H1 (cell line): ENCODE measurements around the gene ELFN2. TPM values are rescaled to one million over a fixed set of nuclear protein-coding genes. Genes with fewer than 3 reads are reported as not detected.

Experiments
- CTCF ChIA-PET: fragments of 300-600 bp; sonication (Branson Sonifier 250); formaldehyde crosslinking; loops from one replicate; lab custom pipeline; 2021; ENCODE audit not compliant: partially characterized antibody; lab: Charles Lee
- POLR2A ChIA-PET: fragments of 300-600 bp; sonication (Branson Sonifier 250); formaldehyde crosslinking; loops from one replicate; lab custom pipeline; 2021; ENCODE audit warnings: inconsistent platforms; ENCODE audit not compliant: partially characterized antibody; lab: Charles Lee
- DNase-seq, 2 experiments: peaks; one replicate each; pipeline versions ENCODE4 v3.0.0 to v3.0.0-alpha.2; 2010 to 2022; ENCODE audit warnings: low spot score in 2 of 2, low read depth in 1 of 2, mixed read lengths in 1 of 2
- FAIRE-seq: peaks from 2 replicates; lab custom pipeline; 2011; peaks lifted over from hg19 to GRCh38; lab: Jason Lieb, UNC
- H2AFZ ChIP-seq: 2 replicates; pipeline ENCODE4 v1.8.1; 2012; ENCODE audit warnings: low read length, inconsistent platforms
- H2AK5ac ChIP-seq: 2 replicates; pipeline ENCODE4 v1.6.1; 2013; ENCODE audit warnings: low read depth, low read length
- H2BK120ac ChIP-seq: replicated peaks from 2 replicates; pipeline ENCODE3; 2013; ENCODE audit warnings: low read depth, low read length, inconsistent platforms
- H2BK12ac ChIP-seq: 2 replicates; pipeline ENCODE4 v1.6.1; 2013; ENCODE audit warnings: low read depth, low read length
- H2BK15ac ChIP-seq: 2 replicates; pipeline ENCODE4 v1.6.1; 2013; ENCODE audit warnings: low read length
- H2BK20ac ChIP-seq: 2 replicates; pipeline ENCODE4 v1.6.1; 2013; ENCODE audit warnings: low read length
- H2BK5ac ChIP-seq: 2 replicates; pipeline ENCODE4 v1.6.1; 2013; ENCODE audit warnings: low read depth, low read length
- H3K14ac ChIP-seq: 2 replicates; pipeline ENCODE4 v1.6.1; 2013; ENCODE audit warnings: inconsistent platforms; ENCODE audit not compliant: insufficient read length
- H3K18ac ChIP-seq: 2 replicates; pipeline ENCODE4 v1.6.1; 2013; ENCODE audit warnings: low read length; ENCODE audit errors: extremely low read depth
- H3K23ac ChIP-seq: 2 replicates; pipeline ENCODE4 v1.6.1; 2013; ENCODE audit warnings: inconsistent platforms; ENCODE audit not compliant: insufficient read length
- H3K23me2 ChIP-seq: 2 replicates; pipeline ENCODE4 v1.6.1; 2013; ENCODE audit warnings: low read depth, low read length
- H3K27ac ChIP-seq: 2 replicates; pipeline ENCODE4 v1.6.1; 2011; ENCODE audit warnings: low read depth, low read length, inconsistent platforms
- H3K27me3 ChIP-seq, 4 experiments: replicated peaks in 1 of 4; 1 replicate in 1 of 4; 2 replicates in 3 of 4; pipeline versions ENCODE4 v1.6.1 to v1.8.1; 2011 to 2013; ENCODE audit warnings: low read length in 3 of 4, mild to moderate bottlenecking in 3 of 4, inconsistent platforms in 2 of 4, mixed read lengths in 2 of 4, moderate library complexity in 1 of 4; ENCODE audit not compliant: control insufficient read depth in 3 of 4, insufficient read depth in 3 of 4; ENCODE audit errors: extremely low read depth in 1 of 4
- H3K36me3 ChIP-seq, 4 experiments: 2 replicates each; pipeline versions ENCODE4 v1.6.1 to v1.8.1; 2011 to 2013; ENCODE audit warnings: mild to moderate bottlenecking in 4 of 4, low read length in 3 of 4, moderate library complexity in 2 of 4, control low read depth in 1 of 4, inconsistent platforms in 1 of 4; ENCODE audit not compliant: insufficient read depth in 4 of 4, control insufficient read depth in 2 of 4
- H3K4ac ChIP-seq: replicated peaks from 2 replicates; pipeline ENCODE3; 2013; ENCODE audit warnings: low read length, low read depth, mixed read lengths, inconsistent platforms; ENCODE audit not compliant: insufficient read length
- H3K4me1 ChIP-seq, 4 experiments: replicated peaks in 1 of 4; 1 replicate in 1 of 4; 2 replicates in 3 of 4; pipeline versions ENCODE4 v1.6.1 to v1.8.1; 2011 to 2013; ENCODE audit warnings: low read length in 3 of 4, inconsistent platforms in 2 of 4, mixed read lengths in 1 of 4; ENCODE audit not compliant: insufficient read depth in 4 of 4, control insufficient read depth in 3 of 4
- H3K4me2 ChIP-seq, 2 experiments: 2 replicates each; pipeline versions ENCODE4 v1.6.1 to v1.8.1; 2011 to 2013; ENCODE audit warnings: low read depth in 2 of 2, low read length in 2 of 2, control low read depth in 1 of 2, inconsistent platforms in 1 of 2, mild to moderate bottlenecking in 1 of 2; ENCODE audit not compliant: insufficient read depth in 1 of 2
- H3K4me3 ChIP-seq, 4 experiments: fragments of 200-600, 300-600 bp in 1 of 4; sonication (generic), shearing (Covaris generic), sonication (Bioruptor Twin) in 1 of 4; 2 replicates each; pipeline versions ENCODE4 v1.5.1 to v1.8.1; 2011 to 2016; ENCODE audit warnings: low read length in 4 of 4, low read depth in 3 of 4, control low read depth in 2 of 4, inconsistent platforms in 2 of 4, mild to moderate bottlenecking in 2 of 4, mixed read lengths in 1 of 4, moderate library complexity in 1 of 4; ENCODE audit not compliant: insufficient read depth in 2 of 4; ENCODE audit errors: extremely low read depth in 1 of 4
- H3K56ac ChIP-seq: replicated peaks from 2 replicates; pipeline ENCODE3; 2013; ENCODE audit warnings: low read depth, mild to moderate bottlenecking, mixed read lengths, low read length, inconsistent platforms; ENCODE audit not compliant: insufficient read length
- H3K79me1 ChIP-seq: 2 replicates; pipeline ENCODE4 v1.6.1; 2013; ENCODE audit warnings: low read depth, low read length, control low read depth
- H3K79me2 ChIP-seq, 2 experiments: 2 replicates each; pipeline versions ENCODE4 v1.6.1 to v1.8.1; 2012 to 2013; ENCODE audit warnings: low read length in 2 of 2, mild to moderate bottlenecking in 2 of 2, inconsistent platforms in 1 of 2; ENCODE audit not compliant: insufficient read depth in 2 of 2, control insufficient read depth in 1 of 2
- H3K9ac ChIP-seq, 4 experiments: replicated peaks in 1 of 4; 1 replicate in 1 of 4; 2 replicates in 3 of 4; pipeline versions ENCODE4 v1.6.1 to v1.8.1; 2011 to 2013; ENCODE audit warnings: low read depth in 3 of 4, low read length in 3 of 4, control low read depth in 2 of 4, mild to moderate bottlenecking in 2 of 4, moderate library complexity in 2 of 4, inconsistent platforms in 1 of 4; ENCODE audit errors: extremely low read depth in 1 of 4
- H3K9me3 ChIP-seq, 2 experiments: 2 replicates each; pipeline versions ENCODE4 v1.6.1 to v1.8.1; 2012 to 2013; ENCODE audit warnings: mild to moderate bottlenecking in 2 of 2, moderate library complexity in 2 of 2, control low read depth in 1 of 2, inconsistent platforms in 1 of 2, low read depth in 1 of 2, low read length in 1 of 2, mixed read lengths in 1 of 2; ENCODE audit not compliant: insufficient read depth in 2 of 2
- H4K20me1 ChIP-seq, 2 experiments: replicated peaks in 1 of 2; 2 replicates each; pipeline versions ENCODE3 to v1.8.1; 2011 to 2013; ENCODE audit warnings: inconsistent platforms in 2 of 2, low read length in 2 of 2, mild to moderate bottlenecking in 1 of 2; ENCODE audit not compliant: insufficient read depth in 2 of 2, control insufficient read depth in 1 of 2
- H4K5ac ChIP-seq: 2 replicates; pipeline ENCODE4 v1.6.1; 2013; ENCODE audit warnings: low read length, low read depth, mixed read lengths, inconsistent platforms; ENCODE audit not compliant: insufficient read length
- H4K8ac ChIP-seq: 2 replicates; pipeline ENCODE4 v1.8.0; 2013; ENCODE audit warnings: mild to moderate bottlenecking, moderate library complexity, low read length, inconsistent platforms; ENCODE audit not compliant: insufficient read depth; ENCODE audit errors: extremely low read depth
- H4K91ac ChIP-seq: replicated peaks from 2 replicates; pipeline ENCODE3; 2013; ENCODE audit warnings: low read length, mixed read lengths, inconsistent platforms; ENCODE audit not compliant: insufficient read length
- CTCF ChIP-seq, 3 experiments: IDR thresholded peaks; 1 replicate in 2 of 3; 2 replicates in 1 of 3; pipeline versions ENCODE4 v1.5.1 to v1.6.1; 2011; ENCODE audit warnings: low read length in 3 of 3, mild to moderate bottlenecking in 3 of 3, inconsistent platforms in 2 of 3, low read depth in 1 of 3, moderate library complexity in 1 of 3; ENCODE audit not compliant: insufficient read depth in 1 of 3; ENCODE audit errors: control extremely low read depth in 1 of 3
- E2F6 ChIP-seq: IDR thresholded peaks from 2 replicates; pipeline ENCODE4 v1.6.1; 2012; ENCODE audit warnings: inconsistent platforms
- POLR2AphosphoS5 ChIP-seq: IDR thresholded peaks from 2 replicates; pipeline ENCODE4 v1.6.1; 2011; ENCODE audit warnings: low read depth, low read length
- POU5F1 ChIP-seq: IDR thresholded peaks from 2 replicates; pipeline ENCODE4 v1.6.1; 2011; ENCODE audit warnings: low read depth, mild to moderate bottlenecking, low read length, moderate library complexity
- RAD21 ChIP-seq, 2 experiments: IDR thresholded peaks in 1 of 2; conservative IDR thresholded peaks in 1 of 2; 2 replicates each; pipeline ENCODE4 v1.6.1; 2011; ENCODE audit warnings: low read depth in 2 of 2, low read length in 2 of 2, improper control_type of control experiment in 1 of 2, inconsistent platforms in 1 of 2, mild to moderate bottlenecking in 1 of 2, moderate library complexity in 1 of 2
- RFX5 ChIP-seq: IDR thresholded peaks from 2 replicates; pipeline ENCODE4 v1.6.1; 2011; ENCODE audit warnings: low read depth, low read length, improper control_type of control experiment, borderline replicate concordance
- RNF2 ChIP-seq: fragments of 200-900, 300-1000 bp; sonication (generic); IDR thresholded peaks from 2 replicates; pipeline ENCODE4 v1.7.1; 2016; ENCODE audit warnings: borderline replicate concordance, low read depth, mild to moderate bottlenecking, antibody characterized with exemption, low read length; ENCODE audit not compliant: poor library complexity, severe bottlenecking; ENCODE audit errors: missing control alignments
- SIRT6 ChIP-seq: IDR thresholded peaks from one replicate; pipeline ENCODE4 v1.7.1; 2012; ENCODE audit warnings: low read length, inconsistent platforms
- WGBS, 2 experiments: shearing (Covaris generic) in 1 of 2; methylation state at CpG; one replicate each; pipeline versions ENCODE4 v1.1.6 to v1.1.7; 2013 to 2015; ENCODE audit warnings: low lambda C conversion rate in 2 of 2, mixed read lengths in 2 of 2, inconsistent platforms in 1 of 2, low coverage in 1 of 2, missing lambda C conversion rate in 1 of 2; ENCODE audit not compliant: insufficient replicate concordance in 2 of 2, insufficient coverage in 1 of 2, insufficient read length in 1 of 2; ENCODE audit errors: extremely low coverage in 1 of 2, missing lambda C conversion rate in 1 of 2; 5-methylcytosine and 5-hydroxymethylcytosine counted together
- polyA plus RNA-seq, 7 experiments: library from polyadenylated mRNA; depleted of rRNA in 3 of 7; stranded (reverse) in 5 of 7; unstranded in 2 of 7; fragments of >200 nt in 5 of 7; fragments of 200-250 nt in 2 of 7; gene quantifications; 1 replicate in 5 of 7; 2 replicates in 1 of 7; 4 replicates in 1 of 7; pipeline versions ENCODE4 v1.2.1 to v1.2.3, GENCODE V29; 2011 to 2013; ENCODE audit warnings: missing spikeins in 2 of 7, mixed read lengths in 2 of 7
- total RNA-seq: library from RNA; stranded (reverse); fragmentation: NEBNext Ultra II Directional; extraction: Animal tissue kit (Norgen Biotek cat#: 25700); gene quantifications from 2 replicates; pipeline ENCODE4 v1.2.1, GENCODE V29; 2021

Gene ELFN2
- total and polyA plus RNA-seq, 2 of the 8 experiments (the other 6 are each of a cell fraction or from before 2014, with no cell fraction given): 0.63 to 0.88 TPM

- no peak overlapping the region for H3K56ac ChIP-seq
- no peak overlapping the region for H3K4me2 ChIP-seq
- H3K23ac ChIP-seq: no peak overlapping the region
- no peaks in the 10 kb centered on the region for H3K36me3 ChIP-seq
- H3K27ac ChIP-seq: no peak overlapping the region
- DNase-seq (no peak), FAIRE-seq (no peak)
- no peak for TF ChIP-seq POU5F1
- peak in 1 of 3 experiments; percentile 9; a peak in 1 of 4 replicates for TF ChIP-seq CTCF (IDR thresholded peaks at IDR 0.05; ENCODE audit: control extremely low read depth in 1 of 3, insufficient read depth in 1 of 3, low read depth in 1 of 3, low read length in 3 of 3)
- TF ChIP-seq RFX5: no peak
- TF ChIP-seq POLR2AphosphoS5: no peak
- TF ChIP-seq E2F6: no peak
- TF ChIP-seq RAD21 (IDR thresholded peaks at IDR 0.05 in 1 of 2, conservative IDR thresholded peaks at IDR 0.05 in 1 of 2; ENCODE audit: low read depth in 2 of 2, low read length in 2 of 2): peak in 1 of 2 experiments; percentile 9; a peak in 1 of 4 replicates
- no peak for TF ChIP-seq RNF2
- TF ChIP-seq SIRT6: no peak
- H2AFZ ChIP-seq: no peak overlapping the region
- no peaks in the 10 kb centered on the region for H3K4me1 ChIP-seq
- H3K23me2 ChIP-seq: no peaks in the 10 kb centered on the region; the same call in 1 of the 2 replicates
- no peak overlapping the region for H2BK15ac ChIP-seq
- H4K91ac ChIP-seq: no peak overlapping the region
- no peaks in the 10 kb centered on the region for H3K79me1 ChIP-seq
- no peaks in the 10 kb centered on the region for H3K79me2 ChIP-seq
- POLR2A ChIA-PET: no interaction called here
- H2BK120ac ChIP-seq: no peak overlapping the region
- no peaks in the 10 kb centered on the region for H3K27me3 ChIP-seq
- H3K14ac ChIP-seq: no peak overlapping the region
- 81% methylated on average over 3 of the region's 3 CpGs; no CpG with 5 or more reads in 1 of the 2 experiments for WGBS, 2 experiments
- no peak overlapping the region for H2BK20ac ChIP-seq
- H3K9ac ChIP-seq: no peak overlapping the region
- no peaks in the 10 kb centered on the region for H3K9me3 ChIP-seq
- no peak overlapping the region for H3K4me3 ChIP-seq
- H2AK5ac ChIP-seq: no peak overlapping the region
- H3K4ac ChIP-seq: no peak overlapping the region
- H2BK5ac ChIP-seq: no peak overlapping the region
- H3K18ac ChIP-seq: no peak overlapping the region
- H2BK12ac ChIP-seq: no peak overlapping the region
- H4K20me1 ChIP-seq: no peaks in the 10 kb centered on the region
- no peak overlapping the region for H4K5ac ChIP-seq
- H4K8ac ChIP-seq: no peak overlapping the region
- CTCF ChIA-PET: interaction anchor here (0.6 to 1.6 kb wide), 6 partner anchors 11 to 91 kb away, joined by 3 to 6 read pairs (median 4); no protein-coding TSS in a partner anchor
Observed at GRCh38 chr22:37351232-37351631, 76.0 kb downstream of the ELFN2 start.
